ENCODE measurements around the gene GCLC.

The GCLC gene

DNA sequence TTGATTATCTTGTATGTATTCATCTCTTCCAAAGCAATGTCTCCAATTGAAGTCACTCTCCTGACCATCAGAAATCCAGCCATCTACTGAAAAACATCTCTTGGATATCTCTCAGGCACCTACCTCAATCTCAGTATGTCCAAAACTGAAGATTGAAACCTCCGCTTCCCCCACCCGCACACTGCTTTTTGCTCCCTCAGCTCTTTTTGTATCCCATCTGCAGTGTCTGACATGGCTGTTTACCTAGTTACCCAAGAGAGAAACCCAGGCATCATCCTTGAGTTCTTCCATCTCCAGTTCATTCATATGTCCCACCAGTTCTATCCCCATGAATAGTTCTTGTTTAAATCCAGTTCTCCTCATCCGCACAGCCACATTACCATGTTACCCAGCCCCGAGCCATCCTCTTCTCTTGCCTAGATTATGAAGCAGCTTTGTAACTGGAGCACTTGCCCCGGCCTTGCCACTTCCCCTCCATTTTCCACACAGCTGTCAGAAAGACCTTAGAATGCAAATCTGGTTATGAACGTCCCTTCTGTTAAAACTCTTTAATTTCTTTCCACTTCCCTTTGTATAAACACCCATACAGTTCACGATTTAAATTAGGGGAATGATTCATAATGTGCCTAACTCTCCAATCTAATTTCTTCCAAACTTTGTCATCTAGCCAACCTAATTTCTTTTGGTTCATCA lies 40.5 kb upstream of the GCLC start:
- ChIA-PET CTCF (no interaction called here), POLR2A (interaction anchor here (0.6 to 1.0 kb wide), 2 partner anchors 57 to 209 kb away, joined by 3 read pairs; partner anchors contain the start of gene LRRC1)
- TF ChIP-seq HDGF (IDR thresholded peaks at IDR 0.05; ENCODE audit: borderline replicate concordance) (no peak), LEF1 (IDR thresholded peaks at IDR 0.05; ENCODE audit: borderline replicate concordance) (no peak), ELF4 (IDR thresholded peaks at IDR 0.05) (no peak), FOXM1 (IDR thresholded peaks at IDR 0.05; ENCODE audit: borderline replicate concordance) (no peak), SUZ12 (IDR thresholded peaks at IDR 0.05) (no peak), FOXA1 (IDR thresholded peaks at IDR 0.05) (no peak), TARDBP (IDR thresholded peaks at IDR 0.05) (no peak), FOXK2 (IDR thresholded peaks at IDR 0.05) (no peak), NFRKB (IDR thresholded peaks at IDR 0.05) (no peak), SP1 (IDR thresholded peaks at IDR 0.05) (no peak), L3MBTL2 (conservative IDR thresholded peaks at IDR 0.05) (no peak), ARNT (IDR thresholded peaks at IDR 0.05) (no peak)
- no peak for DNase-seq (ENCODE audit: extremely low spot score)

DNA sequence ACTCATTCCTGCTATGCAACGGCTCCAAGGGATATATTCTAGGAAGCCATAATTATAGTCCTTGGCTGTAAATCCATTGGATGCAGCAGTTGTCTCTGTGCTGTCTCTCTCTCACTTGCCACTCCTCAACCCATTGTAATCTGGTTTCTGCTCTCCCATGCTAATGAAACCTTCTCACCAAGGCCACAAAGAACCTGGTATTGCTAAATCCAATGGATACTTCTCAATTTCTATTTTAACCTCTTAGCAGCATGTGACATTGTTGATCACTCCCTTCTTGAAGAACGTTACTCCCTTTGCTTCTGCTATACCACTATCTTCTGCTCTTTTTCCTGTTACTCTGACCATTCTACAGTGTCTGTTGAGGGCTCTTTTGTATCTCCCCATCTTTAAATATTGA lies 39.8 kb upstream of the GCLC start:
- CTCF ChIA-PET = no interaction called here
- no peak for DNase-seq (ENCODE audit: extremely low spot score)
- TF ChIP-seq L3MBTL2 (conservative IDR thresholded peaks at IDR 0.05) = no peak
- no peak for TF ChIP-seq ZNF384 (IDR thresholded peaks at IDR 0.05)
- TF ChIP-seq HDGF (IDR thresholded peaks at IDR 0.05; ENCODE audit: borderline replicate concordance) = no peak
- TF ChIP-seq NFRKB (IDR thresholded peaks at IDR 0.05) = no peak
- TF ChIP-seq FOXA1 (IDR thresholded peaks at IDR 0.05) = no peak
- no peak for TF ChIP-seq LEF1 (IDR thresholded peaks at IDR 0.05; ENCODE audit: borderline replicate concordance)
- TF ChIP-seq TARDBP (IDR thresholded peaks at IDR 0.05) = no peak
- TF ChIP-seq SP1 (IDR thresholded peaks at IDR 0.05) = no peak
- TF ChIP-seq FOXM1 (IDR thresholded peaks at IDR 0.05; ENCODE audit: borderline replicate concordance) = no peak
- no peak for TF ChIP-seq SUZ12 (IDR thresholded peaks at IDR 0.05)
- no peak for TF ChIP-seq BHLHE40 (IDR thresholded peaks at IDR 0.05; ENCODE audit: borderline replicate concordance)
- no peak for TF ChIP-seq CTBP1 (IDR thresholded peaks at IDR 0.05; ENCODE audit: borderline replicate concordance)
- TF ChIP-seq, protein P1, sequence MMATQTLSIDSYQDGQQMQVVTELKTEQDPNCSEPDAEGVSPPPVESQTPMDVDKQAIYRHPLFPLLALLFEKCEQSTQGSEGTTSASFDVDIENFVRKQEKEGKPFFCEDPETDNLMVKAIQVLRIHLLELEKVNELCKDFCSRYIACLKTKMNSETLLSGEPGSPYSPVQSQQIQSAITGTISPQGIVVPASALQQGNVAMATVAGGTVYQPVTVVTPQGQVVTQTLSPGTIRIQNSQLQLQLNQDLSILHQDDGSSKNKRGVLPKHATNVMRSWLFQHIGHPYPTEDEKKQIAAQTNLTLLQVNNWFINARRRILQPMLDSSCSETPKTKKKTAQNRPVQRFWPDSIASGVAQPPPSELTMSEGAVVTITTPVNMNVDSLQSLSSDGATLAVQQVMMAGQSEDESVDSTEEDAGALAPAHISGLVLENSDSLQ (IDR thresholded peaks at IDR 0.05) = no peak
- no peak for TF ChIP-seq FOXK2 (IDR thresholded peaks at IDR 0.05)
- POLR2A ChIA-PET = interaction anchor here (1.0 kb wide), 1 partner anchor 210 kb away, joined by 3 read pairs; the partner anchor contains the start of gene LRRC1

DNA sequence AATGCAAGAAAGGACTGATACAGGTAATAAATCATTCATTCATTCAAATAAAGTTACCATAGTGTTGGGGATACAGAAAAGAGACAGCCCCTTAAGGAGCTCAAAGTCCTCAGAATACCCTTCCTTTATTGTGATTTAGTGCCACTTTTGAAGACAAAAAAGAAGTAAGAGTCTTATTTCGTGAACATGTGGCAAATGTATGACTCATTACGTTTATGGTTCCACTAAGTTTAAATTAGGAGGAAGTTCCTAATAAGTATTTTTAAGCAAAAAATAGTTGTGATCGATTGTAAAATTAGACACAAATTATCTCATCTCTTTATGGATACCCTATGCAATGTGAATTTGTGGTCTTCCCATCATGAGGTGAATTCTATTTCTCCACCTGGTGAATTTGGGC lies 38.5 kb upstream of the GCLC start:
- CTCF ChIA-PET = no interaction called here
- POLR2A ChIA-PET = no interaction called here
- TF ChIP-seq HDGF (IDR thresholded peaks at IDR 0.05; ENCODE audit: borderline replicate concordance) = no peak
- no peak for TF ChIP-seq TARDBP (IDR thresholded peaks at IDR 0.05)
- TF ChIP-seq NFRKB (IDR thresholded peaks at IDR 0.05) = no peak
- TF ChIP-seq BHLHE40 (IDR thresholded peaks at IDR 0.05; ENCODE audit: borderline replicate concordance) = no peak
- TF ChIP-seq ELF4 (IDR thresholded peaks at IDR 0.05) = no peak
- TF ChIP-seq L3MBTL2 (conservative IDR thresholded peaks at IDR 0.05) = no peak
- TF ChIP-seq CTBP1 (IDR thresholded peaks at IDR 0.05; ENCODE audit: borderline replicate concordance) = no peak
- TF ChIP-seq ZNF384 (IDR thresholded peaks at IDR 0.05) = no peak
- TF ChIP-seq, protein P1 (IDR thresholded peaks at IDR 0.05) = no peak
- TF ChIP-seq FOXM1 (IDR thresholded peaks at IDR 0.05; ENCODE audit: borderline replicate concordance) = no peak
- TF ChIP-seq SUZ12 (IDR thresholded peaks at IDR 0.05) = no peak
- TF ChIP-seq SP1 (IDR thresholded peaks at IDR 0.05) = no peak
- TF ChIP-seq FOXK2 (IDR thresholded peaks at IDR 0.05) = no peak
- no peak for TF ChIP-seq ARNT (IDR thresholded peaks at IDR 0.05)
- no peak for DNase-seq (ENCODE audit: extremely low spot score)

DNA sequence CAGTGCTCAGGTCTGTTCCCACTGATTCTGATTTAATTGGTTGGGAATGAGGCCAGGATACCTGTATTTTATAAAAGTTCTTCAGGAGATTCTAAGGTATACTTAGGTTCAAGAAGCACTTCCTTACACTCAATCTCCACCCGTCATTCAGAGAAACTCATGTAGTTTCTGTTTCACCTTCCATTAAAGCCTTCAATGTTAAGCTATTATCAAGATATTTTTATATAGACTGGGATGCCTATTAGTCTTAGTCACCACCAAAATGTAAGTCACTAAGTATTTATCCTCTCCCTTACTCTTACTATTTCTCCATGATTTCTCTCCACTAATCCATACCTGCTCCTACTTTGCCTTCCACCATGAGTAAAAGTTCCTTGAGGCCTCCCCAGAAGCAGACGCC lies 38.1 kb upstream of the GCLC start:
- DNase-seq (ENCODE audit: extremely low spot score) = no peak
- ChIA-PET CTCF (no interaction called here), POLR2A (no interaction called here)
- TF ChIP-seq FOXK2 (IDR thresholded peaks at IDR 0.05) (no peak), SUZ12 (IDR thresholded peaks at IDR 0.05) (no peak), LEF1 (IDR thresholded peaks at IDR 0.05; ENCODE audit: borderline replicate concordance) (no peak), TARDBP (IDR thresholded peaks at IDR 0.05) (no peak), SP1 (IDR thresholded peaks at IDR 0.05) (no peak), ZNF384 (IDR thresholded peaks at IDR 0.05) (no peak), FOXM1 (IDR thresholded peaks at IDR 0.05; ENCODE audit: borderline replicate concordance) (no peak), HDGF (IDR thresholded peaks at IDR 0.05; ENCODE audit: borderline replicate concordance) (no peak), CTBP1 (IDR thresholded peaks at IDR 0.05; ENCODE audit: borderline replicate concordance) (no peak), ELF4 (IDR thresholded peaks at IDR 0.05) (no peak), NFRKB (IDR thresholded peaks at IDR 0.05) (no peak), FOXA1 (IDR thresholded peaks at IDR 0.05) (no peak)
- TF ChIP-seq, protein P1 (IDR thresholded peaks at IDR 0.05) = no peak

DNA sequence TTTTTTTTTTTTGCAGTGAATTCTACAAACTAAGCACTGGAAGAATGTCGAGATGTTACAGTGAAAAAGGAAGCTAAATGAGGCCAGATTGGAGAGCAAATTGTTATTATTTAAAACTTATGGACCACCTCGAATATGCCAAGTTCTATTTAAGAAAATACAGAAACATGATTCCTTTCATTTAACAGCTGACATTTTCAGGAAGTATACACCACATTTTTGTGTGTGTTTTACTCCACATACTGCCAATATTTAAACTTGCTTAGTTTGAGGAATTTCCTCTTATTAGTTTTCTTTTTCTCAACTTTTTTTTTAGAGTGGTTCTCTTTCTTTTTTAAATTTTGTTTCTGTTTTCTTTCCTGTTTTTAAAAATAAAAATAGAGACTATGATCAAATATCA lies 37.0 kb upstream of the GCLC start:
- ChIA-PET POLR2A (no interaction called here), CTCF (no interaction called here)
- no peak for DNase-seq (ENCODE audit: extremely low spot score)
- TF ChIP-seq SP1 (IDR thresholded peaks at IDR 0.05) = no peak
- no peak for TF ChIP-seq HDGF (IDR thresholded peaks at IDR 0.05; ENCODE audit: borderline replicate concordance)
- TF ChIP-seq NFRKB (IDR thresholded peaks at IDR 0.05) = no peak
- no peak for TF ChIP-seq ZNF384 (IDR thresholded peaks at IDR 0.05)
- TF ChIP-seq, protein P1 (IDR thresholded peaks at IDR 0.05) = no peak
- TF ChIP-seq FOXM1 (IDR thresholded peaks at IDR 0.05; ENCODE audit: borderline replicate concordance) = no peak
- no peak for TF ChIP-seq ELF4 (IDR thresholded peaks at IDR 0.05)
- TF ChIP-seq BHLHE40 (IDR thresholded peaks at IDR 0.05; ENCODE audit: borderline replicate concordance) = no peak
- no peak for TF ChIP-seq FOXA1 (IDR thresholded peaks at IDR 0.05)
- TF ChIP-seq ARNT (IDR thresholded peaks at IDR 0.05) = no peak
- no peak for TF ChIP-seq SUZ12 (IDR thresholded peaks at IDR 0.05)
- TF ChIP-seq LEF1 (IDR thresholded peaks at IDR 0.05; ENCODE audit: borderline replicate concordance) = no peak
- TF ChIP-seq L3MBTL2 (conservative IDR thresholded peaks at IDR 0.05) = no peak
- TF ChIP-seq TARDBP (IDR thresholded peaks at IDR 0.05) = no peak
- TF ChIP-seq FOXK2 (IDR thresholded peaks at IDR 0.05) = no peak
- TF ChIP-seq CTBP1 (IDR thresholded peaks at IDR 0.05; ENCODE audit: borderline replicate concordance) = no peak
